HG03469 (cell line): ENCODE measurements around the gene HOMER2.
A peak's percentile ranks its signal among the peaks of the same experiment; 100 is the strongest.
"Not testable (repeated sequence)": the region's sequence is repeated elsewhere in the genome, so short reads cannot be mapped to it uniquely, and the experiment has no call there.

Source experiments
- ATAC-seq: cut with Tn5 transposase; IDR thresholded peaks from one replicate; pipeline ENCODE4 v1.9.1; 2021; ENCODE audit warnings: mild to moderate bottlenecking, moderate library complexity, moderate number of reproducible peaks; ENCODE audit not compliant: unreplicated experiment

The HOMER2 gene

DNA sequence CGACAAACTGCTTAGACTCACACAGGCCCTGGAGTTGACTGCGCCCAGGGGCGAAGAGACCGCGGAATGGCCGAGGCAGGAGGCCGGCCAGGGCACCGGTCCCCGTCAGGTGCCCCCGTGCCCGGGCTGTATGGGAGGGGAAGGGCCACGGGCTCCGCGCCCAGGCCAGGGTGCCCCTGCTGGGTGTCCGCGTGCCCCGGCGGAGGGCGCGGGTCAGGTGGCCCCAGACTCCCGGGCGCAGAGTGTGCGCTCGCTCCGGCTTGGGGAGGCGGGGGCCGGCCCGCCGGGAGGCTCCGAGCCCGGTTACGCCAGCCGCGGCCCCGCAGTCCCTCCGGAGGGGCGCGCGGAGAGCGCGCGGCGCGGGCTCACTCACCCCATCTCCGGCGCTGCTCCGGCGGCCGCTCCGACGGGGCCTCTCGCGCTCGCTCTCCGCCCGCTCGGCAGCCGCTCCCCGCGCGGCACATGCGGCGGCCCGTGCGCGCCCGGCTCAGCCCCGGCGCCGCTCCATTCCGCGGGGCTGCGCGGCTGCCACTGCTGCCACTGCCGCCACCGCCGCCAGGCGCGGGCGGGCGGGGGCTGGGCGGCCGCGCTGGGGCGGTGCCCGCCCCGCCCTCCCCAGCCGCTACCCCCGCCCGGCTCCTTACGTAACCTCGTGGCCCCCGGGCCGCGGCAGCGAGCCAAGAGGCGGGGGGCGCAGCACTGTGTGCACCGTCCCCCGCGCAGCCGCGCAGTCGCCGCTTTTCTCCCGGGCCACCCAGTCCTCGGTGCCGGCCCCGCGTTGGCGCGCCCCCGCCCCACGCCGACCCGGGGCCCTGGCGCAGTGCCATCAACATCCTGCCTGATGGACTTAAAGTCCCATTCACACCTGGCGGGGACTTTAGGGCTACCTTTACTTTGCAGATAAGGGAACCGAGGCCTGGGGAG, at the start of gene HOMER2:
TSS of gene HOMER2 (minus strand) at position 563 of the 924 bp plus-strand sequence. CDS start at position 378, 185 bp downstream.
- no peak for ATAC-seq

DNA sequence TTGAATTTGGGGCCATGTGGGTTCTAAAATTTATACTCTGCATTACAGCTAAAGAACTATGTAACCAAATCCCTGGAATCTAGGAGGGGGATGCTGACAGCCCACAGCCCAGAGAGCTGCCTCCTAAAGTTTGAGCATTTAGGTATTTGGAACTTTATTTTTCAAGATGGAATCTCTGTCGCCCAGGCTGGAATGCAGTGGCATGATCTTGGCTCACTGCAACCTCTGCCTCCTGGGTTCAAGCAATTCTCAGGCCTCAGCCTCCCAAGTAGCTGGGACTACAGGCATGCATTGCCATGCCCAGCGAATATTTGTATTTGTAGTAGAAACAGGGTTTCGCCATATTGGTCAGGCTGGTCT, 48.1 kb upstream of the HOMER2 start:
- not testable (repeated sequence) for ATAC-seq

DNA sequence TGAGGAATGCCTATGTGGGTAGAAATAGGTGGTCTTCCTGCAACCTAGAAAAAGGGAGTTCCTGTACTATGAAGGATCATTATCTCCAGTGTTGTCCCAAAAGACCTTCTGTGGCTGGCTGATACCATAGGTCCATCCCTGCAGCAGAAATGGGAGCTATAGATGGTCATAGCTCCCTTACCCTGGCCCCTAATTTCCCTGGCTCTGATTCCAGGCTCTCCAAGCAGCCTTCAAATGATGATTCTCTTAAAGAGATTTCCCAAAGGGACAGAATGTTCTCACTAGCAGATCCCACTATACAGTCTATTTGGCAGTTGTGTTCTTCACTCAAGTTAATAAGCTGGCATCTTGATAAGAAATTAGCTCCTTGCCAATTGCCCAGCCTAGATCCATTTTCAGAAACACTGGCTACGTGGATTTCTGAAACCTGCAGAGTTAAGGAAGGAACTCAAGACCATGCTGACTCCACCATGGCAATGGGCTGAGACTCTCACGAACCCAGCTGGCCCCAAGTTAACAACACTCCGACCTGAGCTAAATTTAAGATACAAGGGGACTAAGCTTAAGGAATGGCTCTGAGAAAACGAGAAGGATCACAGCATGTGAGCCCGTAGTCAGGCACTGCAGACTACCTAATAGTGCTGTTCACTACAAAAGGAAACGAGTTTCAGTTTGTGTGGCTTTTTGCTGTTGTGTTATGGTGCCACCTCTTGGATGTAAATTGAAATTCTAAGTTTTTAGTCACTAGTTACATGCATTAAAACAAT, 47.6 kb upstream of the HOMER2 start:
- ATAC-seq, result no peak

DNA sequence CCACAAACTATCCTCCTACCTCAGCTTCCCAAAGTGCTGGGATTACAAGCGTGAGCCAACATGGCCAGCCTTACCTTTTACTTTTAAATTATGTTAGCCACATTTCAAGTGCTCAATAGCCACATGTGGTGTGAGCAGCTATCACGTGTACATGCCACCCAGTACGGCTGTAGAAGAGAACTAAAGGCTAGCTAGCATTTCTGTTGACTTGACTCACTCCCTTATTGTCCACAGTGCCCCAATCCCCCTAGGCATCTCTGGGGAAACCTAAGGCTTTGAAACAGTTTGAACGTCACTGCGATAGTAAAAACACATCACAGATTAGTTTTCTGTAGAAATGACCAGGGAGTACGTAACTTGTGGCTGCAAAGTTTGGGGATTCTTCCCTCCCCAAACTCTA, 46.9 kb upstream of the HOMER2 start:
- no peak for ATAC-seq

DNA sequence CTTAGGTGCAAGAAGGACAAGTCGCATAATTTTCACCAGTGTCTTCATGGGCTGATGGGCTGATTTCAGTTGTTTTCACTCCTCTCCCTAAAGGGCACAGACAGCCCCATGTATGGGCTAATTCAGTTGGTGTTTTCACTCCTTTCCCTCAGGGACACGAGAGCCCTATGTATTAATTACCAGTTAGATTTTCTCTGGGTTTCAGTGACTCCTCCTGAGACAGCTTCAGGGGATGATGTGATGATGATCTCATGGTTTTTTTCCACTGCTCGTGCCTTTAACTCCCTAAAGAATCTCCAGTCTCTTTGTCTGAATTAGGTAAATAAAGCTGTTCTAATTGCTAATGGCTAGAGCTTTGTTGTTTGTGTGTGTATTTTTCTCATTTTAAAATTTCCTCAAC, 43.4 kb upstream of the HOMER2 start:
- ATAC-seq, result no peak

DNA sequence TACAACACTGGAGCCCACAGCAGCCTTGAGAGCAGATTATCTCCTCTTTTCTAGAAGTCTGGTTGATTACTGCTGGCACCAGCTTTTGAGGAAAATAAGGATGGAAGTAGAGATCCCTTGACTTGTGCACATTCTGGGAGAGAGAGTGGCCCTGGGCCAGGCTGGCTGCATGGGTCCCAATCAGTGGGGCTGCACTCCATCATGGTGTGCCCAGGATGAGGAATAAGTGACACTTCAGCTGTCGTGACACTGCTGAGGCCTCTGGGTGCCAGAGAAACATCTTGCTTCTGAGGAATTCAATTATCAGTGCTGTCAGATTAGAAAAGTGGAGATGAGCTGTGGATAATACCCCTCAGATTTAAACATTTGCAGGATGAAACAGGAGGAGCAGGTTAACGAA, 42.6 kb upstream of the HOMER2 start:
- no peak for ATAC-seq

DNA sequence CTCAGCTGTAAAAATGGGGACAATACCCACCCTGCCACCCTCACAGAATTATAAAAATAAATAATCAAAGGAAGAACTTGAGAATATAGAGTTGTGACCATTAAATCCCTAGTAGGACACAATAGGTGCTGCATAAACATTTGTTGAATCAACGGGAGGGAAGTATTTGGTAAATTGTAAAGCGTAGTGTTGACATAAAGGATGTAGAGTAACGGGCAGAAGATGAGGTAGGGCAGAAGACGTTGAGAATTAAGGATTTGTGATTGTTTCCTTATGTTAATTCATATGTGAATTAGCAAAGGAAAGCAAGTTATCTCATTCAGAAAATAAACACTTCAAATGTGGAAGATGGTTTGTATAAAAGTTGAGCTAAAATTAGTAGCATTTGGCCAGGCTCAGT, 40.6 kb upstream of the HOMER2 start:
- ATAC-seq, result no peak

DNA sequence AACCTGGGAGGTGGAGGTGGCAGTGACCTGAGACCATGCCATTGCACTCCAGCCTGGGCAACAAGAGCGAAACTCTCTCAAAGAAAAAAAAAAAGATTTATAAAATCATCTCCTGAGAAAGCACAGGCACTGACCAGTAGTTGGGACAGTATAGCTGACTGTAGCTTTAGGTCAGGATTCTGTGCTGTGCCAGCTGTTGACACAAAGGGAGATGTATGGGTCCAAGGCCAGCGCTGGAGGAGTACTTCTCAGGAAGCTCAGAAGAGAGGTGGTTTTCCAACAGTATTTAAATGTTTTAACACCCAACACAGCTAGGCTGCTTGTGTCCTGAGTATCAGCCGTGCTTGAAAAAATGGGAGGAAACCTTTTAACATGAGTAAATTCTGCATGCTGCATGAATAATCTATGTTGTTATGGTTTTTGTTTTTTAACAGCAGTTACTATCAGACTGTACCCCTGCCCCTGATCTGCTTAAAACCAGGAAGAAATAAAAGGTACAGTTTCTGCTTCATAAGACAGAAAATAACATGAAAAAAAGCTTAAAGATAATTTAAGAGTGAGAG, 40.0 kb upstream of the HOMER2 start:
- no peak for ATAC-seq

DNA sequence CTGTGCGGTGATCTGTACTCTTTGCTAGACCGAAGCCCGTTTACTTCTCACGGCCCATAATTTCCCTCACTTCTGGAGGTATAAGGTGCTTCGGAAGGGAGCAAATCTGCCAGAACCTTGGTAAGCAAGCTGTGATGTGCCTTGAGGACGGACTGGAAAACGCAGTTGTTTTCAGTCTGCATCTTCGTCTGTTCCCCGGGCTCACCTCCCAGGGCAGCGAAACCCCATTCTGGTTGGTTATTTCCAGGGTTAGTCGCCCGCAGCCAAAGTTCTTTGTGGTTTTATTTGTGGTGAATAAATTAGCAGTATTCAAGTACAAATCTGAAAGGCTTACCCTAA, 33.9 kb upstream of the HOMER2 start:
- ATAC-seq, result no peak

DNA sequence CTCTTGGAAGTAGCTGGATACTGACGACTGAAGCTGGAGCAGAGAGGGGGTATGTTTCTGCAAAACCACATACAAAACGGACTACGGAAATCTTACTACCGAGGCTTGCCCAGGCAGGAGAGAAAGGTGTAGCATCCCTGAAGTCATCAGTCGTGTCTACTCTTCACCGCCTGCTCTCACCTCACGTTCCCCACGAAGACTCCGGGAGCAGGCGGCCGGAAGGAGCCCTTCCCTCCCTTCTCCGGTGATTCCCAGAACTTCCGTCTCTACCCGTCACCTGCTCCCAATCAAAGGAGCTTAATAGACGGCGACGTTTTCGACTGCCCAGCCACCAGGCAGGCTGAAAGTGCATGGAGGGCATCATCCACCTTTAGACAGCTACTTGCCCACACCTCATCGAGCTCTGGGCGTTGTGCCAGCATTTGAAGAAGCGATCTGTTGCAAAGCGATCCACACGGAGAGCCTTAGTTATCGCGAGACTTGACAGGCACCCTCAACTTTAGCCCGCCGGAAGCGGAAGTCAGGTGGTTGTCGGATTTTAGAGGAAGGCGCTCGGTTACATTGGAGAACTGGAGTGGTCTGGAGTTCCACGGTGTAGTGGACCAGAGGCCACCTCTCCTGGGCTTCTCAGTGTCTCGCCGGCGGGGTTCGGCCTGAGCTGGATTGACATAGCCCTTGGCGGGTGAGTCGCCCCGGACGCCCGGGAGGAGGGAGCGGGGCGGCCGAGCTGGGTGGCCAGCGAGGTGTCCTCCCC, 33.3 kb upstream of the HOMER2 start, which contains the start of gene RAMAC:
TSS of gene RAMAC (plus strand) at position 523 of the 754 bp plus-strand sequence. CDS start 2,809 bp downstream, outside the sequence.
- peak; percentile 67 for ATAC-seq

DNA sequence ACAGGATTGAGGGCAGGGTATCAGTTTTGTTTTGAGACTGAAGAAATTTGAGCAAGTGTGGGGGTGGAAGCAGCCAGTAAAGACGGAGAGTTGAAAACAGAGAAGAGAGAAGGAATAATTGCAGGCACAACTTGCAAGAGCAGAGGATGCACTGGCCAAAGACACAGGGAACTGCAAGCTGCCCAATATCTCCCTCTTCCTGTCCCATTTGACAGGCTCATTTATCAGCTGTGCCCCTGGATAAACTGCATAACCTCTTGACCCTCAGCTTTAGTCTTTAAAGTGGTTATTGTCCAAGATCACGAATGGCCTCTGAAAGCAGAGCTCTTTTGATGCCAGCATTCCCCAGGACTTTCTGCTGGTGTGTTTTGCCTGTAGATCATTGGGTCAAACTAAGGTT, 28.5 kb upstream of the HOMER2 start:
- ATAC-seq, result no peak

DNA sequence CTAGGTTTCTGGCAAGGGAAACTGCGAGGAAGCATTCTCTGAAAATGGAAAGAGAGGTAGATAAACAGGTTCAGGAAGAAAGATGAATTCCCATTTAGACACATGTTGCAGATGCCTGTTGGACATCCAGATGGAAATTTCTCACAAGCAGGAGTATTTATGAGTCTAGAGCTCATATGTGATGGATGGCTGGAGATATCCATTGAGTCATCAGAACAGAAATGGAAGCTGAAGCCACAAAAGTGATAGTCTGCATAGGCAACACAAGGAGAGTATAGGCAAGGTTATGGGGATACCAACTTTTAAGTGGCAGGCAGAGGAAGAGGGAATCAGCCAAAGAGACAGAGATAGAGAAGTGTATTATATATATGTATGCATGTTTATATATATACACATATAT, 27.2 kb upstream of the HOMER2 start:
- ATAC-seq, result no peak

DNA sequence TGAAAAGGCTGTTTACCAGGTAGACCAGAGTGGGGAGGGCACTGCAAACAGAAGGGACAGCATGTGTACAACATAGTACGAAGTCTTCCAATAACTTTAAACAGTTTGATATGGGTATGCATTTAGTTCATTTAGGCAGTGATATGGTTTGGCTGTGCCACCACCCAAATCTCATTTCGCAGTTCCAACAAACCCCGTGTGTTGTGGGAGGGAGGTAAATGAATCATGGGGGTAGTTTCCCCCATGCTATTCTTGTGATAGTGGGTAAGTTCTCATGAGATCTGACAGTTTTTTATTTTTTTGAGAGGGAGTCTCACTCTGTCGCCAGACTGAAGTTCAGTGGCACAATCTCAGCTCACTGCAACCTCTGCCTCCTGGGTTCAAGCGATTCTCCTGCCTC, 25.9 kb upstream of the HOMER2 start:
- ATAC-seq, result no peak

DNA sequence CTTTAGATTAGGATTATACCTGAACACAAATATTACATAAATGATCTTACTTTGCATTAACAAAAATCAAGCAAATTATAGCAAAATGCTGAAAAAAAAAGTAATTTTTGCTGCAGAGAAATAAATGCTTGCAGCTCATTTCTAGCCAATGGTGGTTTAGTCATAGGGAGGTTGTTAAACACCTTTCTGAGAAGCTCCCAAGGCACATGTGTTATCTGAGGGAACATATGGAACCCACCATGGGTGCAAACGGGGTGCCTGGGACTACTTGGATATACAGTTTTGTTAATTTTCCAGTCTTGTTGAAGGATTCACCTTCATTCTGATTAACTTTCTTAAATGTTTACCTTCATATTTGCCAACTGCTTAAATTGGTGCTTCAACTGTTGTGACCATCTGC, 24.6 kb upstream of the HOMER2 start:
- ATAC-seq, result no peak

DNA sequence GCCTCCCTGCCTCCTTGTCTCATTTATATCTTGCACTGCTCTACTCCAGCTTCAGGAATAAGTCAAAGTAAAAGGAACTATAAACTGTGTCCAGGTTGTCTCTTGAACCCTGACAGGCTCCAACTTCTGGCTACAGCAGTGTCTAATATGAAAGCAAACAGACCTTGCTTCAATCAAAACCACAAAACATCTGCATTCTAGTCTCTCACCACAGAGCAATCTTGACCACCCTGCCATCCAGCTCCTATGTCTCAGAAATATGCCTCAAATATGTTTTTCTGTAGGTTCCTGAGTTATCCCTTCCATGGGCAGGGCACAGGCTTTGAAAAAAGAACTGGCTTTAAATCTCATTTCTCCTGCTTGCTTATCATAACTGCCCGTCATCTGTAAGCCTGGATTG, 20.5 kb upstream of the HOMER2 start:
- no peak for ATAC-seq

DNA sequence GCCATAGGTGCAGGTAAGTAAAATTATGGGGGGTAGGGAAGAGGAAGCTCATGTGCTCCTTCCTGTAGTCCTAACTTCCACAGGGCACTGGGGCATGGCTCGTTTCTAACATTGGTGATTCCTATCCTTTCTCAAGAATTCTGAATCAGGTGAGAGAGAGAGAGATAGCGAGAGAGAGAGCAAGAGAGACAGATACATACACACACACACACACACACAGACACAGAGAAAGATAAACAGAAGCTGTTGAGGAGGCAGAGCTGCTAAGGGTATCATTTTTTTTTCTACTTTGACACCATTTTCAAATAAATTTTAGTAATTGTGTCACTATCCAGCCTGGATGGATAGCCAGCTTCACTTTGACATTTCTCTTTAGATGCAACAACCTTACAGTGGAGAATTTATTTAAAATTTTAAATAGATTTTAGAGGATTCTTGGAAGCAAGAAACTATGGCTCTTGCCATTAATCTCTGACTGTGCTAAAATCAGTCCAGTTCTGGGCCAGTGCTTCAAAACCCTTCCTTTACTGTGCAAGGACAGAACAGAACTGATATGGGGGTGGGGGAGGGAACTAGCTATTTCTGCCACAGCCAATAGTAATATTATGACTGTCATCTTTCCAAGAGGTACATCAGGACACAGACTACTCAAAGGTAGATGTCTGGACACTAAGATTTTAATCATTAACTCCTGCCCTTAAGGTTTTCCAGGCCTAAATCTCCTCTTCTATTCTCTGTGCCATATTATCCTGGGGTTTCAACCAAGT, 18.9 kb upstream of the HOMER2 start:
- ATAC-seq, result no peak

DNA sequence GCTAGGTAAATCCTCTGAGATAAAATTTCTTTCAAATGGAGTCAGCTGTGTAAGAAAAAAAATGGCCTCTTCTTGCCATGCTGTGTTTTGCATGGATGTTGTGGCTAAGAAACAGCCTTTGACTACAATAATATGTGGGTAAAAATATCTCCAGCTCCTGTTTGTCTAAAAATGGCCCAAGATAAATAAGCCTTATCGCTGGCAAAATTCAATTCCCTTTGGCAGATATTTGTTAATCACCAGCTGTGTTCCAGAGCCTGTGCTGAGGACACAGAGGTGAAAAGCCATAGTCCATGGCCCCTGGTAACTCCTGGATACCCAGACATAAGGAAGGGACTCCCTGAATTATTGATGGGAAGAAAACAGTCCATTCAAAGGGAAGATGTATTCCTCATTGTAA, 18.2 kb upstream of the HOMER2 start:
- no peak for ATAC-seq

DNA sequence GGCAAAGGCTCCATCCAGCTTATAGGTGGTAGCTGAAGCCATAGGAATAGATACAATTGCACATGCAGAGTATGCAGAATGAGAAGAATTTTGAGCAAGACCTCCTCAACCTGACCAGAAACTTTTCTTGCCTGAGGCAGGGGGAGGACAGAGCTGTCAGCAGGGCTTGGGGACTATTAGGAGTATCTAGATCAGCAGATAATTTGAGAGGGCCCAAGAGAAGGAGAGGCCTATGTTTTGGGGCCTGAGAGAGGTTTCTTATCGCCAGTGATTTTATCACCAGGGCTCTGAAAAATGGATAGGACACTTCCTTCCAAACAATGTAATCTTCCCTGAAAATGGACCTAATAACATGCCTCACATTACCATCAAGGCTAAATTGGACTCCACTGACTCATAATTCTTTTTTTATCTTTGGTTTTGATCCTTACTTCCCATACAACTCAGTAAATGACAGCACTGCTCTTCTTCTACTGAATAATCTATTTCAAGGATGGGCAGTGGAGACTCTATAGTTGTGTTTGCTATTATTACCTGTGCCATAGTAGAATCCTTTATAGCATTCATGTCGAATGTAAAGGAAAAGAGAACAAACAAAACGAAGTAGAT, 17.7 kb upstream of the HOMER2 start:
- no peak for ATAC-seq

DNA sequence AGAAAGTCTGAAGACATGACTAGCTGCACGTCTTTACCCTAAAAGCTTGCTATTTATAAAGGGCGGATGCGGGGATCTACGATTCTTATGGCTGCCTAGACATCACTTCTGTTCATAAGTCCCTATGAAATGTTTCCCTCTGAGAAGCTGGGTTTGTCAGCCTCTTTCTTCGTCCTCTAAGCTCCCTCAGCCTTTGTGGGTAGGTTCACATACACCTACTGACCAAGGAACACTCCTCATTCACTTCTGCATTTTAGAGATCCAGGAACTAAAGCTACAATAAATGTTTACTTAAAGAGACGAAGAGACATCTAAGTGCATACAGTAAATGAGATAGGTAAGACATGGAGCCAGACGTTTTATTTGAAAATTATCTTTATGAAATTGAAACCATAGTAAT, 16.8 kb upstream of the HOMER2 start:
- no peak for ATAC-seq

DNA sequence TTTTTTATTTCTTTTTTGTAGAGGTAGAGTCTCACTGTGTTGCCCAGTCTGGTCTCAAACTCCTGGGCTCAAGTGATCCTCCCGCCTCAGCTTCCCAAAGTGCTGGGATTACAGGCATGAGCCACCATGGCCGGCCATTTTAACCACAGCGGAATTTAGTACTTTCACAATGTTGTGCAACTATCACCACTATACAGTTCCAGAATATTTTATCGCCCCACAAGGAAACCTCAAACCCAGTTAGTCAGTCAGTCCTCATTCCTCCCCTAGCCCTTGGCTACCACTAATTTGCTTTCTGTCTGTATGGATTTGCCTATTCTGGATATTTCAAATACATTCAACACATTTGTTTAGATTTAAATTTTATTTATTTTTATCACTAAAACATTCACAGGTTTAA, 15.5 kb upstream of the HOMER2 start:
- no peak for ATAC-seq
